Stimulated activated CD8-positive, alpha-beta memory T cell treated with anti-CD3 and anti-CD28 coated beads, Interleukin-4, amount 100 ng/mL, for 1 hour (primary cell): ENCODE data around the gene ADRB2.
"Not testable (repeated sequence)": the region's sequence is repeated elsewhere in the genome, so short reads cannot be mapped to it uniquely, and the experiment has no call there.

Experiments
- DNase-seq, 2 donors: peaks; one replicate each; pipeline ENCODE4 v3.0.0-alpha.2; 2020; ENCODE audit warnings: low read depth in 2 of 2, low spot score in 1 of 2

The ADRB2 gene

GRCh38 chr5:148853868-148854267 lies 27.5 kb downstream of the ADRB2 start:
- no peak for DNase-seq

GRCh38 chr5:148855249-148856008 lies 29.0 kb downstream of the ADRB2 start:
- peak in 1 of 2 donors; percentile 16 for DNase-seq

GRCh38 chr5:148856009-148856367 lies 29.6 kb downstream of the ADRB2 start:
- no peak for DNase-seq

GRCh38 chr5:148856424-148856823 lies 30.0 kb downstream of the ADRB2 start:
- DNase-seq, result no peak

GRCh38 chr5:148857474-148857873 lies 31.1 kb downstream of the ADRB2 start:
- no peak for DNase-seq

GRCh38 chr5:148858106-148858505 lies 31.7 kb downstream of the ADRB2 start:
- DNase-seq, result no peak

- DNase-seq, result no peak
Observed at GRCh38 chr5:148858547-148858946, 32.1 kb downstream of the ADRB2 start.

- DNase-seq, result no peak
Observed at GRCh38 chr5:148859703-148860102, 33.3 kb downstream of the ADRB2 start.

GRCh38 chr5:148860599-148860998 lies 34.2 kb downstream of the ADRB2 start:
- DNase-seq, result no peak

- no peak for DNase-seq
Observed at GRCh38 chr5:148861088-148861487, 34.7 kb downstream of the ADRB2 start.

GRCh38 chr5:148861696-148862095 lies 35.3 kb downstream of the ADRB2 start:
- no peak for DNase-seq

- no peak for DNase-seq
Observed at GRCh38 chr5:148864113-148864841, 37.9 kb downstream of the ADRB2 start.

GRCh38 chr5:148866024-148866423 lies 39.6 kb downstream of the ADRB2 start:
- no peak for DNase-seq

GRCh38 chr5:148873120-148873519 lies 46.7 kb downstream of the ADRB2 start:
- DNase-seq, result no peak

GRCh38 chr5:148873690-148874485 lies 47.5 kb downstream of the ADRB2 start:
- DNase-seq, result no peak

GRCh38 chr5:148875205-148875875 lies 48.9 kb downstream of the ADRB2 start:
- no peak for DNase-seq

GRCh38 chr5:148877436-148877835 lies 51.0 kb downstream of the ADRB2 start:
- not testable (repeated sequence) for DNase-seq
